Measurements from ENCODE around the gene OTOR.

The OTOR gene

GRCh38 chr20:16710781-16711180, 37.4 kb upstream of the OTOR start:
- H3K4me3 ChIP-seq (ENCODE audit: low read length), result no peak overlapping the region
- TF ChIP-seq CTCF (conservative IDR thresholded peaks at IDR 0.05; ENCODE audit: low read depth, low read length), result no peak
- DNase-seq (ENCODE audit: low read depth), result no peak

- no peak overlapping the region for H3K4me3 ChIP-seq (ENCODE audit: low read length)
- no peak for DNase-seq (ENCODE audit: low read depth)
- TF ChIP-seq CTCF (conservative IDR thresholded peaks at IDR 0.05; ENCODE audit: low read depth, low read length), result no peak
Measured at GRCh38 chr20:16711661-16712258, 36.4 kb upstream of the OTOR start.

DNA sequence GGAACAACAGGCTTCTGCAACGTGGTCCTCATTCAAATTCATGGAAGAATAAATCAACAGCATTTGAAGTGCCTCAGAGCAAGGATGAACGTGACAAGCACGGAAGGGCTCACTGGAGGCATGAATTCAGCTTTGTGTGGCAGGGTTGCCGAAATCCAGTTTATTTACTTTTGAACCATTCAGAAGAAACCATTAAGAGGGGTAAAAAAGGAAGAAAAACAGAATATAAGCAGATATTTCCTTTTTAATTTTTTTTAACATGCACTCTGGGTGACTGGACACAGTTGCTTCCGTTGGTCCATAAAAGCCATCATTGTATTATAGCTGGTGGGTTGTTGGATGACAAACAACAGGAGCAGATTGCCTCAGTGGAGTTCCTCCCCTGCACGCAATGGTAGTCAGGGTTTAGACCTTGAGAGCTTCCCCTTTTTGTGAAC, 35.6 kb upstream of the OTOR start:
- no peak for DNase-seq (ENCODE audit: low read depth)
- H3K4me3 ChIP-seq (ENCODE audit: low read length), result no peak overlapping the region
- TF ChIP-seq CTCF (conservative IDR thresholded peaks at IDR 0.05; ENCODE audit: low read depth, low read length), result no peak

- no peak overlapping the region for H3K4me3 ChIP-seq (ENCODE audit: low read length)
- TF ChIP-seq CTCF (conservative IDR thresholded peaks at IDR 0.05; ENCODE audit: low read depth, low read length), result no peak
- no peak for DNase-seq (ENCODE audit: low read depth)
Measured at GRCh38 chr20:16713066-16713465, 35.1 kb upstream of the OTOR start.

DNA sequence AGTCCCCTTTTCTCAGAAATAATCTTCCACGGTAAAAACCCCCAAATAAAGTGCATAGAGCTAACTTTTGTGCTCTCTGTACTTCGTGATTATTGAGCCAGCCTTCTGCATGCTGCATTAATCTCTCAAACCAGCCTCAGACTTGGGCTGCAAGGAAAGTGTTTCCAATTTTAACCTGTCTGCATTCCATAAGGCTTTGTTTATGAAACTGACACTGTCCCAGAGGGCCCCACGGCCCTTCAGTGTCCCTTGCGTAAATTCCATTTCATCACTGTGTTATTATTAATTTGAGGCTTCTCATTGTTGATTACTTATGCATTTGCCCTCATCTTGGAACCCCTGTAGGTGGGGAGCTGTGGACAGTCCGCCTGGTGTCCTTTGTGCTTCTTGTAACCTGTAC, 33.9 kb upstream of the OTOR start:
- H3K4me3 ChIP-seq (ENCODE audit: low read length), result no peak overlapping the region
- no peak for DNase-seq (ENCODE audit: low read depth)
- TF ChIP-seq CTCF (conservative IDR thresholded peaks at IDR 0.05; ENCODE audit: low read depth, low read length), result no peak

DNA sequence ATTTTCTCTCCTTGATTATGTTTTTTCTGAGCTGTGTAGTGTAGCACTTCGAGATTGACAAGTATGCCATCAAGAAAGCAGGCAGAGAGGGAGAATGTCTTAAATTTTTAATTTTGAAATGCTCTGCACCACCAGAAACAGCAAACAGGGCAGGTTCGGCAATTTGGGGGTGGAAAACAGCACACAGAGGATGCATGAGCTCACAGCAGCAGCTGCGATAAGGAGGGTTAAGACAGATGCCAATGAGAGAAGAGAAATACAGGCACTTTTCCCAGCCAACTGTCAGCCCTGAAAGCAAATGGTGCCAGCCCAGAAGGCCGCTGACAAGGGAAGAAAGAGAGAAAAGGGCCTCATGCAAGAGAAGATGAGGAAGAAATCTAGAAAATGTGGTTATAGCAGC, 33.4 kb upstream of the OTOR start:
- no peak overlapping the region for H3K4me3 ChIP-seq (ENCODE audit: low read length)
- no peak for TF ChIP-seq CTCF (conservative IDR thresholded peaks at IDR 0.05; ENCODE audit: low read depth, low read length)
- DNase-seq (ENCODE audit: low read depth), result no peak

- TF ChIP-seq CTCF (conservative IDR thresholded peaks at IDR 0.05; ENCODE audit: low read depth, low read length), result no peak
- DNase-seq (ENCODE audit: low read depth), result no peak
- H3K4me3 ChIP-seq (ENCODE audit: low read length), result no peak overlapping the region
Measured at GRCh38 chr20:16719421-16719820, 28.7 kb upstream of the OTOR start.
